ENCODE measurements around the gene FOXB2. TPM values are rescaled to one million over a fixed set of nuclear protein-coding genes. Genes with fewer than 3 reads are reported as not detected.

Gene FOXB2
- total and polyA plus RNA-seq, 2 of the 8 experiments (the other 6 are each of a cell fraction or from before 2014, with no cell fraction given) = 0.15 to 0.22 TPM

- TF ChIP-seq HDAC6 (IDR thresholded peaks at IDR 0.05; ENCODE audit: low read depth, low read length) (no peak), SAP30 (IDR thresholded peaks at IDR 0.05; ENCODE audit: insufficient read depth, insufficient replicate concordance, low read length) (no peak), ATF2 (IDR thresholded peaks at IDR 0.05; ENCODE audit: low read length) (0 out of 2 replicates have a peak, but pooled peaks have one; percentile 45), BRCA1 (IDR thresholded peaks at IDR 0.05; ENCODE audit: low read depth, low read length) (no peak), POLR2AphosphoS5 (IDR thresholded peaks at IDR 0.05; ENCODE audit: low read depth, low read length) (no peak), CHD1 (IDR thresholded peaks at IDR 0.05; ENCODE audit: low read depth, low read length) (no peak), E2F6 (IDR thresholded peaks at IDR 0.05) (peak; percentile 79), CBX5 (IDR thresholded peaks at IDR 0.05; ENCODE audit: low read depth, low read length) (no peak), ASH2L (IDR thresholded peaks at IDR 0.05; ENCODE audit: low read length) (peak; percentile 72), TBP (IDR thresholded peaks at IDR 0.05; ENCODE audit: low read depth, low read length) (no peak), POLR2A (IDR thresholded peaks at IDR 0.05; ENCODE audit: control extremely low read depth in 1 of 2, low read depth in 2 of 2, low read length in 2 of 2) (no peak), NRF1 (IDR thresholded peaks at IDR 0.05; ENCODE audit: low read depth, low read length) (no peak), RFX5 (IDR thresholded peaks at IDR 0.05; ENCODE audit: borderline replicate concordance, low read depth, low read length) (no peak), MAFK (IDR thresholded peaks at IDR 0.05; ENCODE audit: low read depth, low read length) (no peak), KDM1A (IDR thresholded peaks at IDR 0.05; ENCODE audit: borderline replicate concordance, low read length) (peak; percentile 21; the same call in 1 of the 2 replicates), CEBPB (IDR thresholded peaks at IDR 0.05; ENCODE audit: low read depth, low read length) (no peak), CREB1 (IDR thresholded peaks at IDR 0.05) (peak; percentile 78), CBX8 (IDR thresholded peaks at IDR 0.05; ENCODE audit: borderline replicate concordance, low read depth, low read length) (no peak), EZH2 (IDR thresholded peaks at IDR 0.05; ENCODE audit: low read depth, low read length, severe bottlenecking) (no peak), RXRA (IDR thresholded peaks at IDR 0.05; ENCODE audit: insufficient read depth, low read depth, low read length) (no peak)
Observed at GRCh38 chr9:77011973-77012821, 7.3 kb upstream of the FOXB2 start (continued).

Data from H1 (cell line).